AG04450 (cell line): ENCODE data around the gene TM7SF3. TPM values are rescaled to one million over a fixed set of nuclear protein-coding genes. Genes with fewer than 3 reads are reported as not detected.
"Not testable (repeated sequence)": the region's sequence is repeated elsewhere in the genome, so short reads cannot be mapped to it uniquely, and the experiment has no call there.

Experiments
- CTCF ChIA-PET: fragments of 300-600, 350-600 bp; formaldehyde crosslinking; extraction: SDS; loops from one replicate; lab custom pipeline; 2022; ENCODE audit warnings: antibody characterized with exemption, inconsistent platforms; lab: Charles Lee
- POLR2A ChIA-PET: fragments of 350-600 bp; formaldehyde crosslinking; extraction: SDS; loops from one replicate; lab custom pipeline; 2021; ENCODE audit warnings: antibody characterized with exemption, inconsistent platforms; lab: Yijun Ruan, JAX
- DNase-seq: peaks from one replicate; pipeline ENCODE4 v3.0.0-alpha.2; 2011; ENCODE audit warnings: low read depth, low spot score
- H3K27ac ChIP-seq: one replicate; pipeline ENCODE4 v1.5.1; 2012; ENCODE audit warnings: low read depth, low read length, control low read depth
- H3K27me3 ChIP-seq: one replicate; pipeline ENCODE4 v1.6.0; 2012; ENCODE audit warnings: low read length; ENCODE audit not compliant: control insufficient read depth, insufficient read depth
- H3K4me3 ChIP-seq: 2 replicates; pipeline ENCODE4 v1.5.1; 2011; ENCODE audit warnings: mild to moderate bottlenecking, low read depth, low read length, control low read depth
- H3K9me3 ChIP-seq: 2 replicates; pipeline ENCODE4 v1.5.1; 2012; ENCODE audit warnings: low read length; ENCODE audit not compliant: control insufficient read depth, insufficient read depth
- CTCF ChIP-seq: IDR thresholded peaks from 2 replicates; pipeline ENCODE4 v1.5.1; 2011; ENCODE audit warnings: low read depth, low read length, control low read depth, inconsistent platforms
- polyA plus RNA-seq: library from polyadenylated mRNA; depleted of rRNA; stranded (reverse); fragments of >200 nt; gene quantifications from 2 replicates; pipeline ENCODE4 v1.2.3, GENCODE V29; 2011

The TM7SF3 gene
- polyA plus RNA-seq, 1 experiment: 116 TPM

GRCh38 chr12:26971963-26972362, 42.2 kb downstream of the TM7SF3 start:
- CTCF ChIA-PET: no interaction called here
- no peaks in the 10 kb centered on the region for H3K27me3 ChIP-seq
- H3K9me3 ChIP-seq: no peaks in the 10 kb centered on the region
- no peak for DNase-seq
- no peak for TF ChIP-seq CTCF
- H3K4me3 ChIP-seq: no peak overlapping the region
- POLR2A ChIA-PET: no interaction called here
- no peak overlapping the region for H3K27ac ChIP-seq

GRCh38 chr12:26970136-26970535, 44.0 kb downstream of the TM7SF3 start:
- H3K9me3 ChIP-seq: no peaks in the 10 kb centered on the region
- no peak overlapping the region for H3K4me3 ChIP-seq
- H3K27ac ChIP-seq: no peak overlapping the region
- no peak for TF ChIP-seq CTCF
- CTCF ChIA-PET: no interaction called here
- no peaks in the 10 kb centered on the region for H3K27me3 ChIP-seq
- no peak for DNase-seq
- POLR2A ChIA-PET: no interaction called here

GRCh38 chr12:26966842-26967241, 47.3 kb downstream of the TM7SF3 start:
- POLR2A ChIA-PET: no interaction called here
- Histone ChIP-seq H3K9me3 (no peaks in the 10 kb centered on the region), H3K4me3 (no peak overlapping the region), H3K27me3 (no peaks in the 10 kb centered on the region), H3K27ac (no peak overlapping the region)
- CTCF ChIA-PET: interaction anchor here (1.0 kb wide), 1 partner anchor 48 kb away, joined by 3 read pairs; no protein-coding TSS in a partner anchor
- no peak for TF ChIP-seq CTCF
- DNase-seq: no peak

GRCh38 chr12:26963413-26963812, 50.8 kb downstream of the TM7SF3 start:
- H3K27ac ChIP-seq: no peak overlapping the region
- no peak for TF ChIP-seq CTCF
- no peak overlapping the region for H3K4me3 ChIP-seq
- no peaks in the 10 kb centered on the region for H3K27me3 ChIP-seq
- ChIA-PET CTCF (no interaction called here), POLR2A (no interaction called here)
- DNase-seq: no peak
- no peaks in the 10 kb centered on the region for H3K9me3 ChIP-seq

GRCh38 chr12:26961803-26962202, 52.4 kb downstream of the TM7SF3 start:
- CTCF ChIA-PET: no interaction called here

GRCh38 chr12:26961391-26961790, 52.8 kb downstream of the TM7SF3 start:
- H3K27me3 ChIP-seq, H3K4me3 ChIP-seq, H3K27ac ChIP-seq, CTCF ChIA-PET, DNase-seq, H3K9me3 ChIP-seq, POLR2A ChIA-PET: not testable (repeated sequence)

More at GRCh38 chr12:26961803-26962202, 52.4 kb downstream of the TM7SF3 start:
- Histone ChIP-seq H3K27me3 (no peaks in the 10 kb centered on the region), H3K27ac (no peak overlapping the region), H3K9me3 (no peaks in the 10 kb centered on the region), H3K4me3 (no peak overlapping the region)
- TF ChIP-seq CTCF: no peak
- POLR2A ChIA-PET: no interaction called here
- no peak for DNase-seq
